BJ (cell line): ENCODE data around the gene GANC. TPM values are rescaled to one million over a fixed set of nuclear protein-coding genes. Genes with fewer than 3 reads are reported as not detected.
A peak's percentile ranks its signal among the peaks of the same experiment; 100 is the strongest.
"Not testable (repeated sequence)": the region's sequence is repeated elsewhere in the genome, so short reads cannot be mapped to it uniquely, and the experiment has no call there.

ENCODE experiments used
- CTCF ChIA-PET: fragments of 350-600 bp; formaldehyde crosslinking; extraction: SDS; loops from one replicate; lab custom pipeline; 2021; ENCODE audit warnings: antibody characterized with exemption, inconsistent platforms; lab: Yijun Ruan, JAX
- POLR2A ChIA-PET: fragments of 300-600 bp; sonication (Branson Sonifier 250); formaldehyde crosslinking; extraction: SDS; loops from one replicate; lab custom pipeline; 2021; ENCODE audit warnings: antibody characterized with exemption; lab: Charles Lee
- DNase-seq: peaks from one replicate; pipeline ENCODE4 v3.0.0-alpha.2; 2011; ENCODE audit warnings: low read depth
- H3K27me3 ChIP-seq: 2 replicates; pipeline ENCODE4 v1.6.0; 2011; ENCODE audit warnings: low read length; ENCODE audit not compliant: control insufficient read depth, insufficient read depth
- H3K36me3 ChIP-seq: 2 replicates; pipeline ENCODE4 v1.5.1; 2011; ENCODE audit warnings: low read length; ENCODE audit not compliant: control insufficient read depth, insufficient read depth
- H3K4me3 ChIP-seq: 2 replicates; pipeline ENCODE4 v1.5.1; 2011; ENCODE audit warnings: low read depth, mild to moderate bottlenecking, control low read depth, low read length
- CTCF ChIP-seq: IDR thresholded peaks from 2 replicates; pipeline ENCODE4 v1.5.1; 2011; ENCODE audit warnings: low read depth, mild to moderate bottlenecking, control low read depth, inconsistent platforms, low read length, moderate library complexity; ENCODE audit not compliant: insufficient read depth
- polyA minus RNA-seq: library from RNA; depleted of rRNA, polyadenylated mRNA; stranded (reverse); fragments of >200 nt; gene quantifications from 2 replicates; pipeline ENCODE4 v1.2.3, GENCODE V29; 2011; rRNA and poly(A)+ RNA removed
- polyA plus RNA-seq: library from polyadenylated mRNA; depleted of rRNA; stranded (reverse); fragments of >200 nt; gene quantifications from 2 replicates; pipeline ENCODE4 v1.2.3, GENCODE V29; 2011; rRNA removed

Gene GANC
- polyA plus RNA-seq: 12.9 and 22.5 TPM in 2 replicates
- 17.2 and 17.8 TPM in 2 replicates for polyA minus RNA-seq

- Histone ChIP-seq H3K4me3 (peak within 1 kb of the TSS; percentile 97), H3K36me3 (0 out of 2 replicates have a peak, but pooled peaks cover 1% of the 10 kb centered on the region), H3K27me3 (no peaks in the 10 kb centered on the region)
- CTCF ChIA-PET: interaction anchor here (1.0 to 1.1 kb wide), 2 partner anchors 14 to 73 kb away, joined by 3 to 6 read pairs; no protein-coding TSS in a partner anchor
- POLR2A ChIA-PET: interaction anchor here (0.6 to 1.0 kb wide), 3 partner anchors 65 to 222 kb away, joined by 3 to 6 read pairs (median 5); partner anchors contain the start of genes SNAP23 and VPS39
- no peak for TF ChIP-seq CTCF
- DNase-seq: peak; percentile 94
These were observed at the start of gene GANC, which contains the start of gene TMEM87A for GRCh38 chr15:42272939-42273899. Gene GANC (plus strand): TSS chr15:42273201. CDS start chr15:42274482, 1,281 bp downstream. Gene TMEM87A (minus strand): TSS chr15:42273433. CDS start chr15:42273398, 35 bp downstream.

- ChIA-PET CTCF (interaction anchor here (0.7 to 1.0 kb wide), 2 partner anchors 245 to 670 kb away, joined by 3 read pairs; no protein-coding TSS in a partner anchor), POLR2A (no interaction called here)
- no peaks in the 10 kb centered on the region for H3K27me3 ChIP-seq
- peaks cover 14% of the 10 kb centered on the region for H3K36me3 ChIP-seq
- no peak for DNase-seq
- TF ChIP-seq CTCF: no peak
- no peak overlapping the region for H3K4me3 ChIP-seq
These were observed 46.4 kb upstream of the GANC start for GRCh38 chr15:42226648-42227047.

GRCh38 chr15:42228036-42228435 is 45.0 kb upstream of the GANC start:
- CTCF ChIA-PET: interaction anchor here (0.7 to 1.3 kb wide), 3 partner anchors 12 to 191 kb away, joined by 3 read pairs; no protein-coding TSS in a partner anchor
- no peak overlapping the region for H3K4me3 ChIP-seq

GRCh38 chr15:42228981-42229380 is 44.0 kb upstream of the GANC start:
- POLR2A ChIA-PET, DNase-seq, H3K27me3 ChIP-seq, H3K4me3 ChIP-seq: not testable (repeated sequence)
- H3K36me3 ChIP-seq: peaks cover 15% of the 10 kb centered on the region
- CTCF ChIA-PET: interaction anchor here (1.3 kb wide), 1 partner anchor 13 kb away, joined by 3 read pairs; no protein-coding TSS in a partner anchor

More at GRCh38 chr15:42228036-42228435, 45.0 kb upstream of the GANC start:
- Histone ChIP-seq H3K36me3 (peaks cover 15% of the 10 kb centered on the region), H3K27me3 (no peaks in the 10 kb centered on the region)
- POLR2A ChIA-PET: no interaction called here
- DNase-seq: no peak
- TF ChIP-seq CTCF: no peak

GRCh38 chr15:42231088-42231487 is 41.9 kb upstream of the GANC start:
- POLR2A ChIA-PET: no interaction called here
- H3K4me3 ChIP-seq: no peak overlapping the region
- no peak for DNase-seq
- TF ChIP-seq CTCF: no peak
- H3K36me3 ChIP-seq: peaks cover 10% of the 10 kb centered on the region
- CTCF ChIA-PET: no interaction called here
- H3K27me3 ChIP-seq: no peaks in the 10 kb centered on the region
